ENCODE measurements around the gene ACVRL1.

- TF ChIP-seq CTCF (IDR thresholded peaks at IDR 0.05): no peak
- no peak for TF ChIP-seq EZH2 (IDR thresholded peaks at IDR 0.05)
- no peak for TF ChIP-seq EZH2phosphoT487 (IDR thresholded peaks at IDR 0.05)
These were observed 37.4 kb downstream of the ACVRL1 start for GRCh38 chr12:51944608-51945233.

All from neural progenitor cell (in vitro differentiated cells).